ENCODE data around the gene ERC2.

GRCh38 chr3:55716611-55717225 lies 751.5 kb downstream of the ERC2 start:
- TF ChIP-seq TAF1 (IDR thresholded peaks at IDR 0.05; ENCODE audit: borderline replicate concordance, low read depth, low read length): no peak
- no peak for TF ChIP-seq POLR2AphosphoS5 (IDR thresholded peaks at IDR 0.05; ENCODE audit: low read depth, low read length)

Data from GM12892 (cell line).